Colonic mucosa (tissue), 4 donors: Measurements from ENCODE around the gene SIX2. TPM values are rescaled to one million over a fixed set of nuclear protein-coding genes. Genes with fewer than 3 reads are reported as not detected.
"Not testable (repeated sequence)": the region's sequence is repeated elsewhere in the genome, so short reads cannot be mapped to it uniquely, and the experiment has no call there.

Experiments
- DNase-seq: peaks from one replicate; pipeline ENCODE4 v3.0.0-alpha.2; 2020
- H3K27ac ChIP-seq: fragments of 200-600 bp; one replicate; pipeline ENCODE4 v1.8.0; 2021
- H3K27me3 ChIP-seq: fragments of 200-600 bp; one replicate; pipeline ENCODE4 v1.8.0; 2021
- H3K36me3 ChIP-seq: fragments of 200-600 bp; one replicate; pipeline ENCODE4 v1.8.0; 2021
- H3K4me1 ChIP-seq: fragments of 200-600 bp; one replicate; pipeline ENCODE4 v1.8.0; 2021; ENCODE audit warnings: mild to moderate bottlenecking
- H3K4me3 ChIP-seq: fragments of 200-600 bp; one replicate; pipeline ENCODE4 v1.8.0; 2021
- H3K9ac ChIP-seq, 2 donors: one replicate each; pipeline ENCODE4 v1.7.0; 2013; ENCODE audit warnings: control low read depth in 2 of 2, low read depth in 2 of 2, low read length in 2 of 2
- H3K9me3 ChIP-seq: fragments of 200-600 bp; one replicate; pipeline ENCODE4 v1.8.0; 2021
- CTCF ChIP-seq: fragments of 200-600 bp; IDR thresholded peaks from one replicate; pipeline ENCODE4 v1.8.0; 2022; ENCODE audit warnings: antibody characterized with exemption, mild to moderate bottlenecking
- intact Hi-C: fragments of 100-400 bp; cut with DNase I; formaldehyde crosslinking; loops from one replicate; pipeline ENCODE4 v1.14.1; 2022
- total RNA-seq, 2 donors: library from RNA; stranded (reverse); fragmentation: NEBNext Ultra II Directional in 1 of 2; extraction: Animal tissue kit (Norgen Biotek cat#: 25700) in 1 of 2; gene quantifications; one replicate each; pipeline ENCODE4 v1.2.1, GENCODE V29; 2021
- donor health status: healthy.
- donor health status: DM: no; HTN: no; CAD: no.
- donor health status: DM: no; HTN: no; CAD: no.

SIX2 gene
- total RNA-seq, 2 donors from 2014 or later: 0.10 TPM; not detected in 1

- H3K27ac ChIP-seq: no peak overlapping the region
- no peak overlapping the region for H3K4me3 ChIP-seq
- intact Hi-C loops: no loop called here
- H3K4me1 ChIP-seq: no peaks in the 10 kb centered on the region
- DNase-seq: no peak
- no peaks in the 10 kb centered on the region for H3K36me3 ChIP-seq
- no peaks in the 10 kb centered on the region for H3K27me3 ChIP-seq
- no peak overlapping the region for H3K9ac ChIP-seq
- TF ChIP-seq CTCF: no peak
- H3K9me3 ChIP-seq: no peaks in the 10 kb centered on the region
Observed at GRCh38 chr2:45040786-45041185, 31.5 kb upstream of the SIX2 start.

GRCh38 chr2:45039804-45040203 lies 30.6 kb upstream of the SIX2 start:
- H3K27ac ChIP-seq, H3K4me1 ChIP-seq, H3K9ac ChIP-seq, intact Hi-C loops, H3K4me3 ChIP-seq, H3K27me3 ChIP-seq, H3K36me3 ChIP-seq, DNase-seq, H3K9me3 ChIP-seq: not testable (repeated sequence)

- H3K4me1 ChIP-seq, DNase-seq, H3K27ac ChIP-seq, H3K9me3 ChIP-seq, H3K36me3 ChIP-seq, H3K9ac ChIP-seq, H3K4me3 ChIP-seq, intact Hi-C loops, H3K27me3 ChIP-seq: not testable (repeated sequence)
Observed at GRCh38 chr2:45038861-45039260, 29.6 kb upstream of the SIX2 start.

- Histone ChIP-seq H3K27ac (no peak overlapping the region), H3K36me3 (no peaks in the 10 kb centered on the region), H3K9ac (no peak overlapping the region), H3K4me3 (no peak overlapping the region), H3K9me3 (no peaks in the 10 kb centered on the region), H3K4me1 (no peaks in the 10 kb centered on the region), H3K27me3 (no peaks in the 10 kb centered on the region)
- intact Hi-C loops: no loop called here
- TF ChIP-seq CTCF: no peak
- DNase-seq: no peak
Observed at GRCh38 chr2:45033302-45033701, 24.1 kb upstream of the SIX2 start.

- no peaks in the 10 kb centered on the region for H3K36me3 ChIP-seq
- no peaks in the 10 kb centered on the region for H3K27me3 ChIP-seq
- no peak overlapping the region for H3K4me3 ChIP-seq
- no peak for TF ChIP-seq CTCF
- H3K27ac ChIP-seq: no peak overlapping the region
- no peak for DNase-seq
- no peaks in the 10 kb centered on the region for H3K4me1 ChIP-seq
- no peaks in the 10 kb centered on the region for H3K9me3 ChIP-seq
- no peak overlapping the region for H3K9ac ChIP-seq
- intact Hi-C loops: no loop called here
Observed at GRCh38 chr2:45031028-45031427, 21.8 kb upstream of the SIX2 start.

GRCh38 chr2:45030553-45030952 lies 21.3 kb upstream of the SIX2 start:
- DNase-seq: no peak
- Histone ChIP-seq H3K27ac (no peak overlapping the region), H3K36me3 (no peaks in the 10 kb centered on the region), H3K9me3 (no peaks in the 10 kb centered on the region), H3K27me3 (no peaks in the 10 kb centered on the region), H3K9ac (no peak overlapping the region), H3K4me1 (no peaks in the 10 kb centered on the region), H3K4me3 (no peak overlapping the region)
- no peak for TF ChIP-seq CTCF
- intact Hi-C loops: no loop called here

- TF ChIP-seq CTCF: no peak
- H3K36me3 ChIP-seq: no peaks in the 10 kb centered on the region
- no peaks in the 10 kb centered on the region for H3K27me3 ChIP-seq
- no peak overlapping the region for H3K27ac ChIP-seq
- no peak for DNase-seq
- H3K4me3 ChIP-seq: no peak overlapping the region
- H3K4me1 ChIP-seq: no peaks in the 10 kb centered on the region
- H3K9me3 ChIP-seq: no peaks in the 10 kb centered on the region
- no peak overlapping the region for H3K9ac ChIP-seq
- intact Hi-C loops: no loop called here
Observed at GRCh38 chr2:45029215-45029614, 20.0 kb upstream of the SIX2 start.
